GM13977 (cell line): ENCODE results near the gene ANKRD27.
"Not testable (repeated sequence)": the region's sequence is repeated elsewhere in the genome, so short reads cannot be mapped to it uniquely, and the experiment has no call there.

Experiments used
- DNase-seq: peaks from one replicate; pipeline ENCODE4 v3.0.0; 2012; ENCODE audit warnings: low spot score
- in situ Hi-C: fragments of 300-500 bp; cut with MboI; formaldehyde crosslinking; loops from one replicate; pipeline ENCODE4 v1.12.0; 2022; ENCODE audit warnings: low sequenced_read_pairs, low pct_unique_long_range_greater_than_20kb, mixed read lengths, inconsistent platforms; ENCODE audit not compliant: unreplicated experiment
- TF ChIP-seq, protein P1 (sequence below): IDR thresholded peaks from 2 replicates; pipeline ENCODE4 v1.5.1; 2012; ENCODE audit warnings: mild to moderate bottlenecking, control low read depth; ENCODE audit not compliant: insufficient read depth; ENCODE audit errors: extremely low read depth, missing control alignments

Gene ANKRD27

DNA sequence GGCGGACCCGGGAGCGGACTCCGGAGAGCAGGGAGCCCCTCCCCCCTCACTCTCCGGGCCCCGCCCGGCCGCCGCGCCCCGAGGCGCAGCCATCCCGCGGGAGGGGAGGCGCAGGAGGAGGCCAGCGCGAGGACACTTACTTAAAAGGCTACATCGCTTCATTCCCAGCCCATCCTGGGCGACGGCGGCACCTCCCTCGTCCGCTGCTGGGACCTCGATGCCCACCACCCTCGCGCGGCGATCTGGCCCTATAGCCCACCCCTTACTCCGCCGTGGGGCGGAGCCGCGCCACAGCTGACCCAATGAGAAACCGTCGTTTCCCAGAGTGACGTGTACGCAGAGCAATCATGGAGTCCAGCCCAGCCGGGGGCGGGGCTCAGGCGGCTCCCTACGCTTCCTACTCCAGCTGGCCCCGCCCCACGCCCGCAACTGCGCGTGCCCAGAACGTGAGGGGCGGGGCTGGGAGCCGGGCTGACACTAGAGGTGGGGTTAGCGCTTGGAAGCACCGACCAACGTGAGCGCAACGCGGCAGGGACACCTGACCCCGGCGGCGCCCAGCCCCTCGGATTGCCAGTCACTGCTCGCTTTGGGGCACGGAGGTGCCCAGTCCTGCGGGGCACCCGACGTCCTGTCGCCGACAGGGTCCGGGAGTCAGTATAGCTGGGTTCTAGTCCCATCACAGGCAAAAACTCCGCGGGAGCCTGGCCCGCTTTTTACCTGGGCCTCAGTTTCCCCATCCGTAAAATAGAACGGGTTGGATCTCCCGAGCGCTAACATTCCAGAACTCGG, at the start of gene ANKRD27:
ANKRD27 (minus strand) TSS at position 250 of the 789 bp plus-strand sequence. CDS start 16,165 bp downstream, outside the sequence.
- in situ Hi-C loops: no loop called here
- DNase-seq: peak; percentile 100
- TF ChIP-seq, protein P1, sequence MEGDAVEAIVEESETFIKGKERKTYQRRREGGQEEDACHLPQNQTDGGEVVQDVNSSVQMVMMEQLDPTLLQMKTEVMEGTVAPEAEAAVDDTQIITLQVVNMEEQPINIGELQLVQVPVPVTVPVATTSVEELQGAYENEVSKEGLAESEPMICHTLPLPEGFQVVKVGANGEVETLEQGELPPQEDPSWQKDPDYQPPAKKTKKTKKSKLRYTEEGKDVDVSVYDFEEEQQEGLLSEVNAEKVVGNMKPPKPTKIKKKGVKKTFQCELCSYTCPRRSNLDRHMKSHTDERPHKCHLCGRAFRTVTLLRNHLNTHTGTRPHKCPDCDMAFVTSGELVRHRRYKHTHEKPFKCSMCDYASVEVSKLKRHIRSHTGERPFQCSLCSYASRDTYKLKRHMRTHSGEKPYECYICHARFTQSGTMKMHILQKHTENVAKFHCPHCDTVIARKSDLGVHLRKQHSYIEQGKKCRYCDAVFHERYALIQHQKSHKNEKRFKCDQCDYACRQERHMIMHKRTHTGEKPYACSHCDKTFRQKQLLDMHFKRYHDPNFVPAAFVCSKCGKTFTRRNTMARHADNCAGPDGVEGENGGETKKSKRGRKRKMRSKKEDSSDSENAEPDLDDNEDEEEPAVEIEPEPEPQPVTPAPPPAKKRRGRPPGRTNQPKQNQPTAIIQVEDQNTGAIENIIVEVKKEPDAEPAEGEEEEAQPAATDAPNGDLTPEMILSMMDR: no peak

DNA sequence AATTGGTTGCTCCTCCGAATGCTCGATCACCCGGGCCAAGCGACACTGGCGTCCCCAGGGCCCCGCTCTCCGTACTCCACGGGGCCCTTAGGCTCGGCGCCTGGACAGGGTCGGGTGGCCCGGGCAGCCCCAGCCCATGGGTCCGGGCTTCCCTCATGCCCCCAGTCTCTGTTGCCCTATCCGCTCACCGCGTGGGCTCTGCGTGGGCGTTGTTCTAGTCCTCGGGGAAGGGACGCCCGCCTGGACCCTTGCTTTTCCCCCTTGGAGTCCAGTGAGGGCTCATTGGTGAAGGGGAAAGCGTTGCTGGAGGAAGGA, 45.9 kb upstream of the ANKRD27 start:
- TF ChIP-seq, protein P1: no peak
- in situ Hi-C loops: no loop called here
- no peak for DNase-seq

DNA sequence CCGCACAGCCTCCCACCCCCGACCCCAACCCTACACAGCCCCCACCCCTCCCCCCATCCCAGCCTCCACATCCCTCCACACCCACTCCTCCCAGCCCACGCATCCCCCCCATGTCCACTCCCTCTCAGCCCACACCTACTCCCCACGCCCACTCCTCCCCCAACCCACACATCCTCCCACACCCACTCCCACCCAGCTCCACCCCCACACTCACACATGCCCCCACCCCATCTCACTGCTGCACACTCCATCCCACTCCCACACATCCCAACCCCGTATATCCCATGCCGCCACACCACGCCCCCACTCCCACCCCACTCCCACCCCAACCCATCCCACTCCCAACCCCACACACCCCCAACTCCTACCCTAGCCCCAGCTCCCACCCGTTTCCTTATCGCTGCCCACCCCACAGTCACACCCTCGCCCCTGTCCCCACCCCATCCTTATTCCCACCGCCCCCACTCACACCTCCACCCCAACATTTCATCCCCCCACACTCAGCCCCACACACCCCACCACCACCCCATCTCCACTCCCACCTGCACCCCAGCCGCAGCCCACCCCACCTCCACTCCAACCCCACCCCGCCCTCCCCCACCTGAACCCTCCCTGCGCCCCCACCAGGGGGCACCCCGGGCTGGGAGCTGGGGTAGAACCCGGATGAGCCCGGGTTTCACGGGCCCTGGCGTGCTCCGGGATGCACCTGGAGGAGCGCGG, 45.4 kb upstream of the ANKRD27 start:
- in situ Hi-C loops: no loop called here
- DNase-seq: peak; percentile 44
- TF ChIP-seq, protein P1: no peak

DNA sequence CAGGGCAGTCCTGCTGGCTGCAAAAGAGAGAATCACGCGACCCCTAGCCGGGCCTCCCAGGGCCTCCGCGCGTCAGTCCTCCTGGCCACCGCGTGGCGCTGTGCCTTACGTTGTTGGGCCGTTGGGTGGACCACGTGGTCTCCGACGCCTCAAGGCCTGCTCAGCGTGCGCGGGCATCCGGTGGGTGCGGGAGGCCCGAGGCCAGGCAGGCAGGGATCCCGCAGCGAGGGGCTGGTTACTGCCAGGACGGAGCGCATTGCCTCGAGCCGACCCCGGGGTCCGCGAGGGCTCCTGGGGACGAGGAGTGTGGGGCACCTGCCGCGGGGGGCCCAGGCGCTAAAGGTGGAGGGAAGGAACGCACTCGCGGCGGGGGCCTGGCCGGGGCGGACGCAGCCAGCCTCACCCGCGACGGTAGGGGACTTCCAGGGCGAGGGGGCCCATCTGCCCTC, 44.7 kb upstream of the ANKRD27 start, which contains the start of gene TDRD12:
TDRD12 (plus strand) TSS at position 157 of the 449 bp plus-strand sequence. CDS start 306 bp downstream, outside the sequence.
- in situ Hi-C loops: no loop called here
- DNase-seq: no peak
- TF ChIP-seq, protein P1: peak; percentile 28

DNA sequence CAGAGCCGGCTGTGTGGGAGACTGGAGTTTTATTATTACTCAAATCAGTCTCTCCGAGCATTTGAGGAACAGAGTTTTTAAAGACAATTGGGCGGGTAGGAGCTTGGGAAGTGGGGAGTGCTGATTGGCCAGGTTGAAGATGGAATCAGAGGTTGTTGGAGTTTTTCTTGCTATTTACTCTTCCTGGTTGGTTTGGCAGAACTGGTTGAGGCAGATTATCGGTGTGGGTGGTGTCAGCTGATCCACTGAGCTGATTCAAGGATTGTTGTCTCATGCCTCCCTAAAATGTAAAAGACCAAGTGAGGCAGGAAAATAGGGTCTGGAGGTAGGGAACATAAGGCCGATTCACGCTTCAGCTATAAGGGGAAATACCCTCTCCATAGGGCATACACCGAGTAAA, 43.3 kb upstream of the ANKRD27 start:
- no peak for DNase-seq
- TF ChIP-seq, protein P1: no peak
- in situ Hi-C loops: no loop called here

DNA sequence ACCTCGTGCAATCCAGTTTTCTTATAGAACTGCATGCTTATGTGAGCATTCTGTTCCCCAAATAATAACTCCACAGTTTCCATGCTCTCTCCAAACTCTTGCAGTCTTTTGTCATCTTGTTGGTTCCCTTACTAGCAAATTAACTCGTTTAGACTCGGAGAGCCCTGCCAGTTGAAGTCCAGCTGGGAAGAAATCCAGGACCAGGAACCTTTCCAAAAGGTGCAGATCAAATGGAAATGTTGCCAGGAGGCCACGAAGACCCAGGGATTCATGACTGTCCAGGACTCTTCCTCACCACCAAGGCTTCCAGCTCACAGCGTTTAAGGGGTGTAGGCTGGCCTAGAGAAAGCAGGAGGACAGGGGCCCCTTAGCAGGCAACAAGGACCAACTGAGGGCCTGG, 42.5 kb upstream of the ANKRD27 start:
- TF ChIP-seq, protein P1: no peak
- in situ Hi-C loops: no loop called here
- no peak for DNase-seq

DNA sequence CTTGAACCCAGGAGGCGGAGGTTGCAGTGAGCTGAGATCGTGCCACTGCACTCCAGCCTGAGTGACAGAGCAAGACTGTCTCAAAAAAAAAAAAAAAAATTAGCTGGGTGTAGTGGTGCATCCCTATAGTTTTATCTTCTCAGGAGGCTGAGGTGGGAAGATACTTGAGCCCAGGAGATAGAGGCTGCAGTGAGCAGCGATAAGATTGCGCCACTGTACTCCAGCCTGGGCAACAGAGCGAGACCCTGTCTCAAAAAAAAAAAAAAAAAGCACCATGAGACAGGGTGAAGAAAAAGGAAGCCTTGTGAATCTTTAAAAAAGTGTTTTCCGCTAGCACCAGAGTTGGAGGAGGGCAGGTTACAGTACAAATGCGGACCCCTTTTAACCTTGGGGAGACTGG, 41.2 kb upstream of the ANKRD27 start:
- in situ Hi-C loops, DNase-seq: not testable (repeated sequence)
